LHCN-M2 (cell line): ENCODE data around the gene WNT7B. TPM values are rescaled to one million over a fixed set of nuclear protein-coding genes. Genes with fewer than 3 reads are reported as not detected.

ENCODE experiments used
- DNase-seq: peaks from one replicate; pipeline ENCODE4 v3.0.0-alpha.2; 2012; ENCODE audit warnings: low read depth
- total RNA-seq: library from RNA; depleted of rRNA; stranded (reverse); fragments of >200 nt; gene quantifications from 2 replicates; pipeline ENCODE4 v1.2.3, GENCODE V29; 2014

The WNT7B gene
- total RNA-seq, 1 experiment from 2014 or later: not detected

- DNase-seq: no peak
Measured at GRCh38 chr22:45889539-45890350, 87.2 kb downstream of the WNT7B start.

GRCh38 chr22:45889093-45889538 is 87.8 kb downstream of the WNT7B start:
- no peak for DNase-seq

- no peak for DNase-seq
Measured at GRCh38 chr22:45888221-45889092, 88.5 kb downstream of the WNT7B start.

- no peak for DNase-seq
Measured at GRCh38 chr22:45887202-45888131, 89.5 kb downstream of the WNT7B start.

- no peak for DNase-seq
Measured at GRCh38 chr22:45886540-45886939, 90.4 kb downstream of the WNT7B start.

GRCh38 chr22:45885941-45886395 is 91.0 kb downstream of the WNT7B start:
- DNase-seq: no peak

- DNase-seq: no peak
Measured at GRCh38 chr22:45885171-45885840, 91.7 kb downstream of the WNT7B start.

- DNase-seq: no peak
Measured at GRCh38 chr22:45884201-45885062, 92.5 kb downstream of the WNT7B start.

GRCh38 chr22:45883811-45884170 is 93.2 kb downstream of the WNT7B start:
- no peak for DNase-seq

GRCh38 chr22:45882881-45883810 is 93.8 kb downstream of the WNT7B start:
- no peak for DNase-seq

GRCh38 chr22:45881524-45881875 is 95.5 kb downstream of the WNT7B start:
- DNase-seq: no peak

- DNase-seq: no peak
Measured at GRCh38 chr22:45880716-45881523, 96.0 kb downstream of the WNT7B start.

GRCh38 chr22:45880091-45880715 is 96.8 kb downstream of the WNT7B start:
- no peak for DNase-seq

- no peak for DNase-seq
Measured at GRCh38 chr22:45879552-45879949, 97.4 kb downstream of the WNT7B start.

GRCh38 chr22:45878901-45879551 is 97.9 kb downstream of the WNT7B start:
- no peak for DNase-seq

- no peak for DNase-seq
Measured at GRCh38 chr22:45878051-45878781, 98.7 kb downstream of the WNT7B start.
